HG03135 (cell line): ENCODE data around the gene FUT8.
"Not testable (repeated sequence)": the region's sequence is repeated elsewhere in the genome, so short reads cannot be mapped to it uniquely, and the experiment has no call there.

Source experiments
- ATAC-seq: cut with Tn5 transposase; IDR thresholded peaks from one replicate; pipeline ENCODE4 v1.9.1; 2021; ENCODE audit warnings: mild to moderate bottlenecking, moderate library complexity; ENCODE audit not compliant: unreplicated experiment

FUT8 gene

DNA sequence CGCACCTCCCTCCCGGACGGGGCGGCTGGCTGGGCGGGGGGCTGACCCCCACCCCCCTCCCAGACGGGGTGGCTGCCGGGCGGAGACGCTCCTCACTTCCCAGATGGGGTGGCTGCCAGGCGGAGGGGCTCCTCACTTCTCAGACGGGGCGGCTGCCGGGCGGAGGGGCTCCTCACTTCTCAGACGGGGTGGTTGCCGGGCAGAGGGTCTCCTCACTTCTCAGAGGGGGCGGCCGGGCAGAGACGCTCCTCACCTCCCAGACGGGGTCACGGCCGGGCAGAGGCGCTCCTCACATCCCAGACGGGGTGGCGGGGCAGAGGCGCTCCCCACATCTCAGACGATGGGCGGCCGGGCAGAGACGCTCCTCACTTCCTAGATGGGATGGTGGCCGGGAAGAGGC is 280.0 kb downstream of the FUT8 start:
- not testable (repeated sequence) for ATAC-seq

DNA sequence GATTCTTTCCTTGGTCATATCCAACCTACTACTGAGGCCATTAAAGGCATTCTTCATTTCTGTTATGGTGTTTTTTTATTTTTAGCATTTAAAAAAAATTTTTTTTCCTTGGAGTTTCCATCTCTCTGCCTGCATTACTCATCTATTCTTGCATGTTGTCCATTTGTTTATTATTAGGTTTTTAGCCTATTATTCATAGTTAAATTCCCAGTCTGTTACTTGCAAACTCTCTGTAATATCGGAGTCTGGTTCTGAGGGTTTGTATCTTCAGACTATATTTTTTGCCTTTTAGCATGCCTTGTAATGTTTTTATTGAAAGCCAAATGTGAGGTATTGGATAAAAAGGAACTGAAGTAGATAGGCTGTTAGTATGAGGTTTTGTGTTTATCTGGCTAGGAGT is 284.3 kb downstream of the FUT8 start:
- ATAC-seq = no peak

DNA sequence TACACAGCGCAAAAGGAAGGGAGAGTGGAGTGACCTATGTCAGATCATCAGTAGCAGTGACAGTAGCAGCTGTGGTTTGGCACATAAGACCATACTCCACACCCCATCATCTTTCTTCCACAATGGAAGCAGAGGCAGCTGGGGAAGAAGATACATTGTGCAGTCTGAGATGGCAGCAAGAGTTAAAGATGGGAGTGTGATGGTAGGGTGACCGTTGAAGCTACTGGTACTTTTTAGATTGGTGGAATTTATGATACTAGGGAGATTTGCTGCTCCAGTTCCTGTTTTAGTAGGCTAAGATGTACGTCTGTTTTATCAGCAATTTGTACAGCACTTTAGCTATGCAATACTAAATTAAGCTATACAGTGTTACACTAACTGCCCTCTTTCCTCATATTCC is 291.0 kb downstream of the FUT8 start:
- ATAC-seq = no peak

DNA sequence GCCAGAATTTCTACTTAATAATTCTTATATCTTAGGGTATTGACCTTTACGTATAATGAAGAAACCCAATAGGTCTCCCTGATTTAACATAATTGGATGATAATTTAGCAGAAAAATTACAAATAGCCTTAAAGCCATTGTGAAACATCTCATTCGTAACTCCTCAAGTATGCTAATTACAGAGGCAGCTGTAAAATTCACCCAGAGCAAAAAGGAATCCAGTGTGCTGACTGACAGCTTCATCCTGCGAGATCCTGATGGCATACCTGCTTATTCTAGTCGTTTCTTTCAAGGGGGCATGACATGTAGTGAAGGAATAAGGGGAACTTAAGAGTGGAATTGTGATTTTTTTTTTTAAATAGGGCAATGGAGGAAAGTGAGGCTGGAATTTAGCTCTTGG is 291.5 kb downstream of the FUT8 start:
- ATAC-seq = no peak

DNA sequence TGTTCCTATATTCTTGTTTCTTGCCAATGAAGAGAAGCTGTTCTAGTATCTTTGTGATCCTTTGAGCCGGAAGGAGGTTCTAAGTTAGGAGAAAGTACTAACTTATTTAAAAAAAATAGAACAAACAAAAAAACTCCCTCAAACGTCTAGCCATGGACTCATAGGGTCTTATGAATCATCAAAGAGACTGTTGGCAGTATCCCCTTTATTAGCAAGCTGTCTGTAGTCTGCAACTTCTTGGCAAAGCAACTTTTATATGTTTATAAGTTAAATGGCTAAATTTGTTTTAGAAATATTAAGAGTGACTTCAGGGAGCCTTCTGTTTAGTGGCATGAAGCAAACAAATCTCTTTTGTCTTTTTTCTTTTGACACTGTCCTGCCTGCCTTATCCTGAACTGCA is 291.9 kb downstream of the FUT8 start:
- no peak for ATAC-seq

DNA sequence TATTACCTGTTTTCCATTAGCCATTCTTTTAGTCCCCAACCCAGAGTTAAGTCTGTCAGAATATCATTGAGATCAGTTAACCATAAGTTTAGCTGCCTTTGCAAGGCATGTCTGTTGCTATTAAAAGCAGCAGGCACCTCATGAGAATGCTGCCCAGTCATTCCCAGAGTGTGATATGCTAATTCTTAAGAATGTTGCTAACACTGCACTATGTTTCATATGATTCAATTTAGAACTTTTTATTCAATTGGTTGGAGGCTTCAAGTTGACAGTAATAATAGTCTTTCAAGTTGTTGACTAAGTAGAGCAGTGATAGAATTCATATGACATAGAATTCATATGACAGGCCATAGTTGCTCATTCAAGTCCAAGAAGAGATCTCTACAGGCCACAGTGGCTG is 292.3 kb downstream of the FUT8 start:
- no peak for ATAC-seq

DNA sequence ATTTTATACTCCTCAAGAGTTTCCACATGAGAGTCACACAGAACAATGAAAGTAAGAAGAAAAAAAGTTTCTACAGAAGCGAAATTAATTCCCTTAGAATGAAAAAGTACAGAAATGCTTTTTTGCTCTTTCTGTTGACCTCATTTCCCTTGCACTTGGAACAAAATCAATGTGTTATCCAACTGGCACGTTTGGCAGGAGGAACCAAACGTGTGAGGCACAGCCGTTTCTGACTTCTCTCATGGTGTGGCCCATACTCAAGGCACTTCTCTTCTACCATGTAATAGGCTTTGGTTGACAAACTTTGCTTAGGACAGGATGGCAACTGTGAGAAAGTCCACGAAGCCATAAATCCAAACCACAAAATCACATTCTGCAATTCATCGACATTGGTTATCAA is 297.0 kb downstream of the FUT8 start:
- ATAC-seq = no peak

DNA sequence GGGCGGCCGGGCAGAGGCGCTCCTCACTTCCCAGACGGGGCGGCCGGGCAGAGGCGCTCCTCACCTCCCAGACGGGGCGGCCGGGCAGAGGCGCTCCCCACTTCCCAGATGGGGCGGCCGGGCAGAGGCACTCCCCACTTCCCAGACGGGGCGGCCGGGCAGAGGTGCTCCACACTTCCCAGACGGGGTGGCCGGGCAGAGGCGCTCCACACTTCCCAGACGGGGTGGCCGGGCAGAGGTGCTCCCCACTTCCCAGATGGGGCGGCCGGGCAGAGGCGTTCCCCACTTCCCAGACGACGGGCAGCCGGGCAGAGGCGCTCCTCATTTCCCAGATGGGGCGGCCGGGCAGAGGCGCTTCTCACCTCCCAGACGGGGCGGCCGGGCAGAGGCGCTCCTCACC is 304.3 kb downstream of the FUT8 start:
- not testable (repeated sequence) for ATAC-seq

DNA sequence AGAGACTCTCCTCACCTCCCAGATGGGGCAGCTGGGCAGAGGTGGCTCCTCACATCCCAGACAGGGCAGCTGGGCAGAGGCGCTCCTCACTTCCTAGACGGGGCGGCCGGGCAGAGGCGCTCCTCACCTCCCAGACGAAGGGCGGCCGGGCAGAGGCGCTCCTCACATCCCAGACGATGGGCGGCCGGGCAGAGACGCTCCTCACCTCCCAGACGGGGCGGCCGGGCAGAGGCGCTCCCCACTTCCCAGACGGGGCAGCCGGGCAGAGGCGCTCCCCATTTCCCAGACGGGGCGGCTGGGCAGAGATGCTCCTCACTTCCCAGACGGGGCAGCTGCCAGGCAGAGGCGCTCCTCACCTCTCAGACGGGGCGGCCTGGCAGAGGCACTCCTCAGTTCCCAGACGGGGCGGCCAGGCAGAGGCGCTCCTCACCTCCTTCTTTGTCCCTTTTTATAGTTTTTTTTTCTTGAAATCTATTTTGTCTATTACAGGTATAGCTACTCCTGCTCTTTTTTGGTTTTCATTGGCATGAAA is 304.9 kb downstream of the FUT8 start:
- ATAC-seq = not testable (repeated sequence)

DNA sequence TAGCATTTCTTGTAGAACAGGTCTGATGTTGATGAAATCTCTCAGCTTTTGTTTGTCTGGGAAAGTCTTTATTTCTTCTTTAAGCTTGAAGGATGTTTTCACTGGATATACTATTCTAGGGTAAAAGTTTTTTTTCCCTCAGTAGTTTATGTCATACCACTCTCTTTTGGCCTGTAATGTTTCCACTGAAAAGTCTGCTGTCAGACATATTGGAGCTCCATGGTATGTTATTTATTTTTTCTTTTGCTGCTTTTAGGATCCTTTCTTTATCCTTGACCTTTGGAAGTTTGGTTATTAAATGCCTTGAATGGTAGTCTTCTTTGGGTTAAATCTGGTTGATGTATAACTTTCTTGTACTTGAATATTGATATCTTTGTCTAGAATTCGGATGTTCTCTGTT is 306.1 kb downstream of the FUT8 start:
- no peak for ATAC-seq

DNA sequence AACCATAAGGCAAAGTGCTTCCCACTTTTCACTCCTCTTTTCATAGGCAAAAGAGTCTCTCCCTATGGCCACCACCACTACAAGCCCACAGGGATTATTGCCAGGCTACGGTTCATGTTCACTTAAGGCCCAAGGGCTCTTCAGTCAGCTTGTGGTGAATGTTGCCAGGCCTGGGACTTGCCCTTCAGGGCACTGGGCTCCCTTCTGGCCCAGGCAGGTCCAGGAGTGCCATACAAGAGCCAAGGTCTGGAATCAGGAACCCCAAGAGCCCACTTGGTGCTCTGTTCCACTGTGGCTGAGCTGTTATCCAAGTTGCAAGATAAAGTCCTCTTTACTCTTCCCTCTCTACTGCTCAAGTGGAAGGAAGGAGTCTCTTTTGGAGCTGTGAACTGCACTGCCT is 307.6 kb downstream of the FUT8 start:
- no peak for ATAC-seq

DNA sequence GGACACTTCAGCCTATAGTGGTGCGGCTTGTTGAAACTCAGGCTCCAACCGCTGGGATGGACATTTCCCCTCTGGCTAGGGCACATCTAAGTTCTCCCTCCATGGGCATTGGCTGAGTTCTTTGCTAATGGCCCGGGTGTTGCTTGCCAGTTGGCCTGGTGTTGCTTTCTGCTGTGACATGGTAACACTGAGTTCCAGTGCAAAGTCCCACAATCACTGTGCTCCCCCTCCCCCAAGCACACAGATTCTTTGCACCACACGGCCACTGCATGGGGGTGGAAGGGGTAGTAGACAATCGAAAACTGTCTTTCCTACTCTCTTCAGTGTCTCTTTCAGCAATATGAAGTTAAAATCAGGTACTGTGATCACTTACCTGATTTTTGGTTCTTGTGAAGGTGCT is 308.2 kb downstream of the FUT8 start:
- ATAC-seq = no peak

DNA sequence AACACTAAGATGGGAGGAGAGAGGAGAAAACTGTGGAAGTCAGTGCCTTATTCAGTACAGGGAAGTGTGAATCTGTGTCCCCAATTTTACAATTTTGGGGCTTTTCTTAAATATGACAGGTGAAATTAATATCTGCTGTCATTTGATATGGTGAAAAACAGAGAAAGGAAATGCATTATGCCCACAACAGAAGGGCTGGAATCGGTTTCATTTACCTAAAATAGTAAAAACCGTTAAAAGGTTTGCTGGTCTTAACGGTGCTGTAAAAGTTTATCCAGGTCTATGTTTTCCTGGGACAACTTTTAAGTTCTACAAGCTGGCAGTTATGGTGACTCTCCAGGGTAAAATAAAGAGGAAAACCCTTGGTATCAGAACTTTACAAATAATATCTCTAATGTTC is 310.8 kb downstream of the FUT8 start:
- ATAC-seq = no peak

DNA sequence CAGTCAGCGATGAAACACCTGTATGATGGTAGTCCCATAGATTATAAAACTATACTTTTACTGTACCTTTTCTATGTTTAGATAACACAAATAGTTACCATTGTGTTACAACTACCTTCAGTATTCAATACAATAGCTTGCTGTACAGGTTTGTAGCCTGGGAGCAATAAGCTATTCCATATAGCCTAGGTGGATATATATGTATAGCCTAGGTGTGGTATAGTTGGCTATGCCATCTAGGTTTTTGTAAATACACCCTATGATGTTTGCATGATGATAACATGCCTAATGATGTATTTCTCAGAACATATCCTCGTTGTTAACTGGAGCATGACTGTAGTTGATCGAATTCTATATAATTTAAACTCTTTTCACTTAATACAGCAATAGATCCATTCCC is 316.1 kb downstream of the FUT8 start:
- ATAC-seq = no peak

DNA sequence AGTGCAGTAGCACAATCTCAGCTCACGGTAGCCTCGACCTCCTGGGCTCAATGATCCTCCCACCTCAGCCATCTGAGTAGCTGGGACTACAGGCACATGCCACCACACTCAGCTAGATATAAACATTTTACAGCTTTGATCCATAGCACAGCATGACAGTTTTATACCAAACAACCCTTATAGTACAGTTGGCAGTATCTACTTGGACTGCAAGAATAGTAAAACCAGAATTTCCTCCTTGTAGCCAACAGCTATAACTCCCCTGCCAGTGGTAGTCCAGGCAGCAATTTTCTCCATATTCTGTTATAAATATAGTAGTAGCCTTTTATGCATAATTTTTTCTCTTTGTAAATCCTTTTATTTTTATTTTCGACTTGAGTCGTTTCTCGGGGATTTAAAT is 317.0 kb downstream of the FUT8 start:
- ATAC-seq = no peak

DNA sequence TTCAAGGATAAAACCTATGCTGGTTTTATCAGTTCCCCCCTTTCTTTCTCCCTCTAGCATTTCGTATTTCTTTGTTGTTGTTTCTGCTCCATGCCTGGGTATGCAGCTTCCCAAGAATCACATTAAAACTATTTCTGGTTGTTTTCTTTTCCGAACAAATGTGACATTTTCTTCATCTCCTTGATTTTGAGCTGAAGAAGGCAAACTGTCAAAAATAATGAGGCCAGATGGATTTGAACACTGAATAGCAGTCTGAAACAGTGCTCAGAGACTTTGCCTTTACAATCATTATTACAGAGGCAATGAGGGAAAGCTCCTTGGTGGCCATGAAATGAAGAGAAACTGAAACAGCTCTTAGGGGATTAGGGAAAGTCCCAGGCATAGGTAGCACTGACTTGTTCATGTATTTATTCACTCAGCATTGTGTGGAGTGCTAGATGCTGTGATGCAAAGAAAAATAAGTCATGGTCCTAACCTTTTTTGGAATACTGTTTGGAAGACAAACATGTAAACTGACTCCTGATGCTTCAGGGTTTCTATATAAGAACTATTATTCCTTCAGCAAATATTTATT is 319.5 kb downstream of the FUT8 start:
- peak; percentile 99 for ATAC-seq

DNA sequence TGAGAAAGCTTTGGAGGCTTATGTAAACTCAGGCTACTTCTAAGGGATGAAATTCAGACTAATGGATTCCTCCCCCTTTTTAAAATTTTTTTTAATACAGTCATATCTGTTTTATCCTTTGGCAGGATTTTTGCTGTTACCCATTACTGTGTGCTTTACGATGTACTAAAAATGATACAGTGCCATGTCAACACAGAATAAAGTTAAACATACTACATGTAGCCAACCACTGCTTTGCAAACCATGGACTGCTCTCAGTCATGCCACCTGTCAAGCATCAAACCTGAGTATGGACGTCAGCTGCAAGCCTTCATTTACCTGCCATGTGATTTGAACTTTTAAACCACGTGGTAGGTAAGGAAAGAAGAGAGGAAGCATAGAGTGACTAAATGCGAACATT is 325.8 kb downstream of the FUT8 start:
- no peak for ATAC-seq

DNA sequence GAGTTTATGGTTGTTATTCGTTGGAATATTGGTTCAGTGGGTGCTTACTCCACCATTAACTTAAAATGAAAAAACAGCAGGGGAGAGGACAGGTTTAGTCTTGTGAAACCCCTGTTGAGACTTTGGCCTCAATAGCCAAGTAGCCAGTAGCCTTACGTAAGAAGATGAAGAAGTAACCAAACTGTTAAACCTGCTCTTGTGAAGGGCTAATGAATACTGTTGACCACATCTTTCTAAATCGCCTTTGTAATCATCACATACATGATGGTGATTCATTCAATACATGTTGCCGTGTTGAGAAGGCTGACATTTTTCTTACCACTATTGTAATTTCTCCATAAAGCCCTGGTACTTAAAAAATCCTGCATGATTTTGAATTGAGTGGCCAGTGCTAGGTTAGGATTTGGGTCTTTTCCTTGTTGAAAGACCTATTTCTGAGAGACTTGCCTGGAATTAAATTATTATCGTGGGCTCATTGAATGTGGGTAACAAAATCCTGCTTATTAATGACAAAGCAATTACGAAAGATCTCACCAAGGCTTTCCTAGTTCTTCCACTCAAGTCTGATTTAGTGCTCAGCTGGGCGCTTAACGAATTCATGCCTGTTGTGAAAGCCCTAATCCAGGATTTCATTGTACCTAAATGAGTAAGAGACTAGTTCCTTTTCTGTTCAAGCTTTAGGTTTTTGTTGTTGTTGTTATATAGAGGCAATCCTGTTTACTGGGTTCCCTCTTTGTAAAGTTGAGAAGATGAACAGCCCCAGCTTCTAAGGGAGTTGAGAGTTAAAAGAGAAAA is 333.1 kb downstream of the FUT8 start:
- ATAC-seq = no peak

DNA sequence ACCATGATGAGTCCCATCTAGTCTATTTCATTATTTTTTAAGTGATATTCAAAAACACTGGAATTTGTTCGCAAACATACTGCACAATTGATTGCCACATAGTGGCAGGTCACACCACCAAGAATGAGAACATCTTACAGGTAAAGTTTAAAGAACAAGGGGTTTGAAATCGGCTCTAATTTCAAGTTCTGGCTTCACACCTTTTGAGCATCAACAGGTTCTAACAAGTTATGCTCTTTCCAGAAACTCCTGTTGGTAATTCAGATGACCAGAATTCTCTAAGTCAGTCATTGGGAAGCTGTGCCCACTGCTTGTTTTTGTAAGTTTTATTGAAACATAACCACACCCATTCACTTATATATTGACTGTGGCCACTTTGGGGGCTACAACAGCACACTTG is 336.3 kb downstream of the FUT8 start:
- ATAC-seq = no peak

DNA sequence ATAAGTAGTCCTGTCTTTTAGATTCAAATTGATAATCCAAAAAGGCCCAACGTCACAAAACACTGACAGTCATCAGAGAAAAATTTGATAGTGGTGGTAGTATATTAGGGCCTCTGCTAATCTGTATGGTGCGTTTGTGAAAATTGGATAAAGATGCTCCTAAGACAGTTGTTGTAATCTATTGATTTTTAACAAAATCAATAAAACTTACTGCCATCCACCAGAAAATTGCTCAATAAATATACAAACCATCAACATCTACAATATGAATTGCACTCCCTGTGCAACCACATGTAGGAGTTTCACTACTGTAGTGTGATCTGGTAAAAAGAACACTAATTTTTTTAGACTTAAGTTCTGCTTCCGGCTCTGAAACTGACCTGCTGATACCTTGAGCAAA is 336.8 kb downstream of the FUT8 start:
- ATAC-seq = no peak

DNA sequence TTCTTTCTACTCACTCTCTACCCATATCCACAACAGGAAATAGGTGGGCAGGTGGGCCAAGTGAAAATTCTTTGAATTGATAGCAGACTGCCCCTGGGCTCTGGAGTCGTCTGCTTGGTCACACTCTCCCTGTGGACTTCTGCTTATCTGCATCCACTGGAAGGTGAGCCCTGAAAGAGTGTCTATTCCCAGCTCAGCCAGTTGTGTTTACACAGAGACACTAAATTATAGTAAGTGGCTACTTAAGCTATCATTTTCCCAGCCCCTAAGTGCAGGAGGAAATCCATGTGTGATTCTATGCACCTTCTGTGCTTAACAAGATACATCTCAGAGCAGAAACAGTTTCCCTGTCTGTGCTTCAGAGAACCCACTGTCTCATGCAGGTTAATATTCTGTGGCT is 338.4 kb downstream of the FUT8 start:
- ATAC-seq = no peak

DNA sequence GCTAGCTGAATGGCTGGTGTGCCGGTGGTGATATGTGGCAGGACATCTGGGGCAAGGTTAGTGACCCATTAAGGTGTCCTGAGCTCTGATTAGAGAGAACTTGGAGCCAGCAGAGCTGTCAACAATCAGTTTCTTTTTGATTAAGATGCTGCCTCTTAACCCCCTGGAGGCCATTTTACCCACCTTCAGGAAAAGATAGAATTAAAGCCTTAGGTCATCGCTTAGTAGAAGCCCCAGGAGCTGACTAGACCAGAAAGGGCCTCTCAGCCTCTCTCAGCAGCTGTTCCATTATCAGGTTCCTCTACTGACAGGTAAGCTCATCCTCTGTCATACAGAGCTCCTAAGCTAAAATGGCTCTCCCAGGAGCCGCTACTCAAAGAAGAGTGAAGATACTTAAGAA is 339.0 kb downstream of the FUT8 start:
- no peak for ATAC-seq

DNA sequence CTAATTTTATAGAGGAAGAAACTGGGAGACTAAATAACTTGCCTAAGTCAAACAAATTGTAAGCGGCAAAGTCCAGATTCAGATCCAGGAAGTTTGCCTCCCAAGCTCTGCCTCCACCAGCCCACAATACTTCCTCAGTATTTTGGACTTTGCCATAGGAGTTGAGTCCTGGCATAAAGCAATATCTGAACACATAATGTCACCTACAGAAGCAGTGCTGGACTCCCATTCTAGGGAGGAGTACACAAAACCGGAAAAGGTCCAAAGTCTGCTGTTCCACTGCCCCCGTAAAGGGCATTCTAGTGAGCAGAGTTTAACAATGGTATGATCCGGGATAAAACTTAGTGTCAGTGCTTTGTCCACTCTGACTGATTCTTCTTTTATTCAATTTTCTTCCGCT is 340.5 kb downstream of the FUT8 start:
- no peak for ATAC-seq
